NCI-H748 (cell line): ENCODE measurements around the gene TMEM260.

ENCODE experiments used
- DNase-seq: peaks from one replicate; lab custom pipeline; 2025; ENCODE audit not compliant: unreplicated experiment; lab: John Stamatoyannopoulos, UW

TMEM260 gene

GRCh38 chr14:56579345-56580220 is at the start of gene TMEM260:
Gene TMEM260, plus strand, starts transcription at chr14:56579798. Its CDS starts 117 bp downstream, at chr14:56579915.
- DNase-seq, result peak; percentile 90

GRCh38 chr14:56532546-56532945 is 47.1 kb upstream of the TMEM260 start:
- no peak for DNase-seq

- no peak for DNase-seq
Observed at GRCh38 chr14:56534656-56535055, 44.9 kb upstream of the TMEM260 start.

- DNase-seq, result no peak
Observed at GRCh38 chr14:56539862-56540261, 39.7 kb upstream of the TMEM260 start.

DNA sequence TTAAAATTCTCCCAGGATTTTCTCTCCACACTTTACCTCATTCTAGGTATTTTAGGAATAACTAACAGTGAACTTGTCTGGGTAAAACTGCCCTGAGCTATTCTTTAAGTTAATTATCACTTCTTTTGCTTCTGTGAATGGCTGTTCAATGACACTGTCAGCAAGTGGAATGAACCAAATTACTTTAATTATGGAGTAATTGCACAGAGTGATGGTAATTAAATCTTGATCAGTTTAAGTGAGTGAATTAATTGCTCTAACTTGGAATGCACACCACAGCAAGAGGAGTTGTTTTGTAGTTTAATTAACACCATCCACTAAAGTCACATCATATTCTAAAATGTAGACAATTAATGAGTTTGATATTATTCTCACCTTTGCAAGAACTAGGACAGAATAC is 36.2 kb upstream of the TMEM260 start:
- DNase-seq, result peak; percentile 34

- DNase-seq, result no peak
Observed at GRCh38 chr14:56549721-56550120, 29.9 kb upstream of the TMEM260 start.

DNA sequence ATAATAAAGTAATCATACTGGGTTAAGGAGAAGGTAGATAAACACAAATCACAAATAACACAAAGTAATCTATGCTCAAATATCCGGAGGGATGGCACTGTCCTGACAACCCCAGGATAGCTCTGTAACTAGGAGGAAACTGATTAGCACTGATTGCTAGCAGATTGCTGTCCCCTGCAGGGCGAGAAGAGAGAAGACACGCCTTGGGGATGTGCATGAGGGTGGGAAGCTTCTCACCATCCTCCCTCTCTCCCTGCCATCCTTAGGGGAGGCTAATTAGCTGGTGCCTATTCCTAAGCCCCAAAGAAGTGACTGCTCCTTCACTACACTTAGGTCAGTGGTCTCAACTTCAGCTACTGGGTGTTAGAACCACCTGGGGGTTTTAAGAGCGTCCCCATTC is 27.0 kb upstream of the TMEM260 start:
- DNase-seq, result peak; percentile 28

- peak; percentile 11 for DNase-seq
Observed at GRCh38 chr14:56554301-56554700, 25.3 kb upstream of the TMEM260 start.

- DNase-seq, result peak; percentile 80
Observed at GRCh38 chr14:56555921-56556570, 23.6 kb upstream of the TMEM260 start.

- DNase-seq, result no peak
Observed at GRCh38 chr14:56559182-56559581, 20.4 kb upstream of the TMEM260 start.

GRCh38 chr14:56561606-56562005 is 18.0 kb upstream of the TMEM260 start:
- DNase-seq, result no peak

DNA sequence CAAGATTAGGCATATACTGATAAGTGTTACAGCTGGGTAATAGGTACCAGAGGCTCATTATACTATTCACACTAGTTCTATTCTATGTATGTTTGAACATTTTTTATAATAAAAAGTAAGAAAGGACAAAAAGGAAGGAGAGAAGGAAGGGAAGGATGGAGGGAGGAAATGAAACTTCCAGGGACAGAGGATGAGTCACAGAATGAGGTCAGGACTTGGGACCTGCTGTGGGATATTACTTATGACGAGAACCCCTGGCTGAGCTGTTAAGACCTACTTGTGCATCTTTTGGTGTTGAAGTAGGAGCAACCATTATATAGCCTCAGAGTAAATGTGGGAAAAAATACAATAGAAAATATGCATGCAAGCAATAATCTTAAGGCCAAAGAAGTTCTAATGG is 16.7 kb upstream of the TMEM260 start:
- no peak for DNase-seq

- DNase-seq, result no peak
Observed at GRCh38 chr14:56569174-56569573, 10.4 kb upstream of the TMEM260 start.

GRCh38 chr14:56570295-56570694 is 9.3 kb upstream of the TMEM260 start:
- DNase-seq, result no peak

DNA sequence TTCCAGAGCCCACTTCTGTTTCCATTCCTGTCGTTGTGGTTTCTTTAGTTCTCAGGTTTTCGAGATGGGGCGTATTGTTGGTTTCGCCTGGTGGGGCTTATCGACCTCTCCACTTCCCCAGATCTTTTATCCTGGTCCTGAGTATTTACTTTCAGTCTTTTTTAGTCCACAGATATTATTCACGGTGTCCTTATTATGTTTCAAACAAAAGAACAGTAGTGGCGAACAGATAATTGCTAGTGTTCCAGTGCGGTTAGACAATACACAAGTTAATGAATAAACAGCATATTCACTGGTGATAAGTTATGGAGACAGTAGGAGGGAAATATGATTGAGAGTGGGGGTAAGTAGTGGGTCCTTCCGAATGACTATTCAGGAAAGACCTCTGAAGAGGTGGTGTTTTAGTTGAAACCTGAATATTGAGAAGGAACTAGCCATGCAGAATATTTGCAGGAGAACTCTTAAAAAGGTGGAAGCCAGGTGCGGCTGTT is 668 bp downstream of the TMEM260 start:
- peak; percentile 74 for DNase-seq

GRCh38 chr14:56581041-56581727 is 1.6 kb downstream of the TMEM260 start:
- peak; percentile 50 for DNase-seq

- peak; percentile 66 for DNase-seq
Observed at GRCh38 chr14:56585461-56586084, 6.0 kb downstream of the TMEM260 start.

- DNase-seq, result peak; percentile 88
Observed at GRCh38 chr14:56587701-56588100, 8.1 kb downstream of the TMEM260 start.

- peak; percentile 66 for DNase-seq
Observed at GRCh38 chr14:56590535-56590960, 10.9 kb downstream of the TMEM260 start.

DNA sequence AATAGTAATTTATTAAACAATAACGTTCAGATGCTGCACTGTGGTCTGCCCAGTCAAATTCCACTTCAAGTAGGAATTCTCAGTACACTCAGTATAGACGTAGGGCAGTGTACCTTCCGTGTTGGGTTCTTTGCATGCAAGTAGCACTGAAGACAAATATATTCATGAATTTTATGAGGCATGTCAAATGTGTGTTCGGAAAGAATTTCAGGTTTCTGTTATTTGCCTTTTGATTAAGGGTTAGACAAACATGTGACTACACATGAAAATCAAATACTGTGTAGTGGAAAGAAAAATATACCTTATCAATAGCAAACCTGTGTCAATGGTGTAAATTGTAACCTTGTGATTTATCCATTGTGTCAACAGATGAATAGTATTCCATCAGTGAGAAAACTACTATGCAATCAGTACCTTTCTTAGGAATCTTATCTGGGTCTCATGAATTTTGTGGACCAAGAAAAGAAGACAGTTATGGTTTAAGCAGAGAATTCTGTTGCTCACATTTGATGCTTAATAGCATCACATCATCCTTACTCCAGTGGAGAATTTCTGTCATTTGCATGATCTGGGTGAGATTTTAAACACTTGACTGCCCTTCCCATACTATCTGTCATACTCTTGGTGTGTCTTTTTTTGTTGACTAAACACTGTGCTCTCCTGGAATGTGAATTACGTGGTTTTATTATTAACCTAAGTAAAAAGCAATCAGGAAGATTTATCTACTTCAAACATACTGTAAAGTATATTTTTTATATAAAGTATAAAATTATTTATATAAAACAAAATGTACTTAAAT is 13.3 kb downstream of the TMEM260 start:
- DNase-seq, result peak; percentile 9
